Mesothelial cell of epicardium (in vitro differentiated cells): Measurements from ENCODE around the gene HOXA5. TPM values are rescaled to one million over a fixed set of nuclear protein-coding genes. Genes with fewer than 3 reads are reported as not detected.

Experiments
- DNase-seq, 2 experiments: peaks; one replicate each; pipeline ENCODE4 v3.0.0; 2021; ENCODE audit warnings: low spot score in 2 of 2; ENCODE audit not compliant: unreplicated experiment in 2 of 2
- H3K27ac Mint-ChIP-seq: 2 replicates; pipeline ENCODE4 v1.8.0; 2021; ENCODE audit warnings: mixed read lengths
- H3K27me3 Mint-ChIP-seq: 2 replicates; pipeline ENCODE4 v1.8.0; 2021; ENCODE audit warnings: low read depth, mixed read lengths
- H3K36me3 Mint-ChIP-seq: 2 replicates; pipeline ENCODE4 v1.8.0; 2021; ENCODE audit warnings: mixed read lengths
- H3K4me1 Mint-ChIP-seq: 2 replicates; pipeline ENCODE4 v1.8.0; 2021; ENCODE audit warnings: mixed read lengths
- H3K4me3 Mint-ChIP-seq: 2 replicates; pipeline ENCODE4 v1.8.0; 2021; ENCODE audit warnings: mild to moderate bottlenecking, moderate library complexity, mixed read lengths
- H3K9me3 Mint-ChIP-seq: 2 replicates; pipeline ENCODE4 v1.8.0; 2021; ENCODE audit warnings: mixed read lengths
- total RNA-seq: library from RNA; stranded (reverse); gene quantifications from 3 replicates; pipeline ENCODE4 v1.2.1, GENCODE V29; 2021
- TF ChIP-seq, protein P1 (sequence below): fragments of 200-600 bp; sonication (generic); IDR thresholded peaks from one replicate; pipeline ENCODE4 v1.5.0; 2021; ENCODE audit warnings: antibody characterized with exemption; ENCODE audit not compliant: unreplicated experiment

HOXA5 gene
- total RNA-seq, 1 donor from 2014 or later, result 133 TPM

DNA sequence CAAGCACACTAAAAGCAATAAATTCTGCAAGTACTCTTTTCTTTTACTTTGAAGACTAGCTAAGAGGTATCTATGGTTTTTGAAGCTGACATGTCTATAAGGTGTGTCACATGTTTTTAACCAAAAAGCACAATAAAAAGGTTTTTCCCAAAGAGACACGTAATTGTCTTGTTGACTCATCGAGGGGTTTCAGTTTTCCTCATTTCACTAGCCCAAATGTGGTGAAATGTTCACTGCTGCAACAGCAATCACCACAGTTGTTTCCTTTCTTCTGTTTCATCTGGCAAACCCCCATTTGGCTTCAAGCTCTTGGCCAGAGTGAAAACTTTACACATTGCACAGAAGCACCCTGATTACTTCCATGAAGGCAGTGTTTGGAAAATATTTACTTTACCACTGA, 9.1 kb downstream of the HOXA5 start:
- no peak for DNase-seq
- H3K4me3 Mint-ChIP-seq, result peak overlapping the region; percentile 87
- H3K27me3 Mint-ChIP-seq, result no peaks in the 10 kb centered on the region

DNA sequence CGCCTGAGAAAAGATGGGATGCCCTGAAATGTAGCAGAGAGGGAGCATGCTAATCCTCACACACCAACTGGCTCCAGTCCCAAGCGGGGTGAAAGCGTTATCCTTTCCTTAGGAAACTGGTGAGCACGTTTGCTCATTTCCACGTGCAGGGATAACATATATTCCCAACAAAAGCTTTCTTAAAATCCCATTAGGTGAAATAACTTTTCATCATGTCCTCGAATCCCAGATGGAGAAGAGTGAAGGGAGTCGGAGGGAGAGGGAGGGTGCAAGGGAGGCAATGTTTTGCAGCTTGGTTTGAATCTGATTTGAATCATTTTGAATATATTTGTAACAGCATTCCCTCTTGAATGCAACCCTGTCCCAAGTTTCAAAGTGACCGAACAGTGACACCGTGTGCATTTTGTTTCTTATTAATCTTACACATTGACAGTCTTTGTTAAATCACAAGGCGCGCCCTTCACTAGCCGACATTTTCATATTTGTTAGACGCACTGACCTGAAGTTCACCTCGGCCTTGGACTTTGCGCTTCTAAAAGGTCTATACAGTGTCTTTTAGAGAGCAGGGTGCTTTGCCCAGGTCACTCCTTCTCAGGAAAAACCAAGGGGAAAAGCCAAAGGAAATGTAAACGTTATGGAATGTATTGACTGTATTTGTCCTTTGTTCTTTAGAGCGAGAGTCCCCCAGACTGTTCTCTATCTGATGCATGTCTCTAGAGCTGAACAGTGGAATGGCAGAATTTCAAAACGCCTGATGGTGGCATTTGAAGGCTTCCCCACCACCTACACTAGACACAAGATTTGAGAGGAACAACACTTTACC, 9.9 kb downstream of the HOXA5 start:
- TF ChIP-seq, protein P1, sequence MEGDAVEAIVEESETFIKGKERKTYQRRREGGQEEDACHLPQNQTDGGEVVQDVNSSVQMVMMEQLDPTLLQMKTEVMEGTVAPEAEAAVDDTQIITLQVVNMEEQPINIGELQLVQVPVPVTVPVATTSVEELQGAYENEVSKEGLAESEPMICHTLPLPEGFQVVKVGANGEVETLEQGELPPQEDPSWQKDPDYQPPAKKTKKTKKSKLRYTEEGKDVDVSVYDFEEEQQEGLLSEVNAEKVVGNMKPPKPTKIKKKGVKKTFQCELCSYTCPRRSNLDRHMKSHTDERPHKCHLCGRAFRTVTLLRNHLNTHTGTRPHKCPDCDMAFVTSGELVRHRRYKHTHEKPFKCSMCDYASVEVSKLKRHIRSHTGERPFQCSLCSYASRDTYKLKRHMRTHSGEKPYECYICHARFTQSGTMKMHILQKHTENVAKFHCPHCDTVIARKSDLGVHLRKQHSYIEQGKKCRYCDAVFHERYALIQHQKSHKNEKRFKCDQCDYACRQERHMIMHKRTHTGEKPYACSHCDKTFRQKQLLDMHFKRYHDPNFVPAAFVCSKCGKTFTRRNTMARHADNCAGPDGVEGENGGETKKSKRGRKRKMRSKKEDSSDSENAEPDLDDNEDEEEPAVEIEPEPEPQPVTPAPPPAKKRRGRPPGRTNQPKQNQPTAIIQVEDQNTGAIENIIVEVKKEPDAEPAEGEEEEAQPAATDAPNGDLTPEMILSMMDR, result no peak
- Mint-ChIP-seq H3K27me3 (no peaks in the 10 kb centered on the region), H3K9me3 (no peaks in the 10 kb centered on the region), H3K4me3 (peak overlapping the region; percentile 87), H3K4me1 (peaks cover 84% of the 10 kb centered on the region), H3K36me3 (peaks cover 20% of the 10 kb centered on the region), H3K27ac (peak overlapping the region; percentile 100)
- no peak for DNase-seq

More for the DNA sequence above, 9.1 kb downstream of the HOXA5 start:
- Mint-ChIP-seq H3K36me3 (peaks cover 18% of the 10 kb centered on the region), H3K9me3 (no peaks in the 10 kb centered on the region), H3K4me1 (peaks cover 79% of the 10 kb centered on the region), H3K27ac (peak overlapping the region; percentile 100)
- TF ChIP-seq, protein P1, result no peak

DNA sequence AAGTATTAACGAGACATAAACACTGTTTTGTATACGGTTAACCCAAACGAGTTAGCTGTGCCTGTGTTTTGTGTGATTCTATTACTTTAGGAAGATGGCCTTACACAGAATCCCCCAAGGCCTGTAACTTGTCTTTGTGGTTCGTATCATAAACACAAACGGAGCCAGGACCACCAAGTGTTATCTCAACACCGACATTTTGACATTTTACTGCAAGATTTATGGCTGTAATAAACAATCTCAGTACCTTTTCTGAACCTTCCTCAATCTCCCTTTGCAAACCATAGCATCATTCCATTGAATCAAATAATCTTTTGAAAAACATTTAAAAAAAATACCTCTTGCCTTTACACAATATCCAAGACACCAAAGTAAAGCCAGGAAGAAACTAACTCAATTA, 10.5 kb downstream of the HOXA5 start:
- TF ChIP-seq, protein P1, result no peak

DNA sequence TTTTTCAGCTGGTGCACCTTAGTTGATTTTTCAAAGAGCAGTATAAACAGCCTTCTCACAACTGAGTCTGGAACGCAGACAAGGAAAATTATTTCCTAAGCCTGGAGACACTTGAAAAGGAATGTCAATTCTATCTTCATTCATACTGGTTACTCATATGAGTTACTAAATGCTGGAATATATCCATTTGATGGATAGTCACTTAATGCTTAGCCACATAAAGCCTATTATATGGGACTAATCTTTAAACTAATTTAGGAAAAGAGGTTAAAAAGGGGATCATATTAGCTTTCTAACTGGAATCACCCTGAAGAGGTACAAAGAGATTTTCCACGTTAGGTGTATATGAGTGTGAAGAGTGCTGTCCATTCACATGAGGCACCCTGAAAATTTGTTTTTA, 11.3 kb downstream of the HOXA5 start:
- Mint-ChIP-seq H3K27ac (peak overlapping the region; percentile 99), H3K4me3 (peak overlapping the region; percentile 87)

More for the DNA sequence above, 10.5 kb downstream of the HOXA5 start:
- no peak for DNase-seq
- H3K27me3 Mint-ChIP-seq, result no peaks in the 10 kb centered on the region
- H3K4me1 Mint-ChIP-seq, result peaks cover 84% of the 10 kb centered on the region
- H3K9me3 Mint-ChIP-seq, result no peaks in the 10 kb centered on the region
- peaks cover 17% of the 10 kb centered on the region for H3K36me3 Mint-ChIP-seq
- H3K4me3 Mint-ChIP-seq, result peak overlapping the region; percentile 87
- peak overlapping the region; percentile 100 for H3K27ac Mint-ChIP-seq

DNA sequence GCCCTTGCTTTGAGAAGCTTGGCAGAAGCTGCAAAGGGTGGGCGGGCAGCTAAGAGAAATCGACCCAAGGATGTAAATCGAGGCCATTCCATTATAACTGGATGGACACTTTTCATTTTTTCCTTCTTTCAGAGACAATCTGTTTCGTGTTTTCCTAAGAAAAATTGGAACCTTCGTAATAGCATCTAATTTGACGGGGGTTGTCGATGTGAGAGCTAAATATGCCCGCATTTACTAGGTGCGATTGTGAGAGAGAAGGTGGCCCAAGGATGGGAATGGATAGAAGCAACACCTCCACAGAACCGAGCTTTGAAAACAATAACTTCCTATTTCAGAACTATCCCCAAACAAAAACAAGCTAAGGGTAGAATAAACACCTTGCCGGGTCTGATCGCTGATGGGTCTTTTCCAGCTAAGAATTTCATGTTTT, 12.1 kb downstream of the HOXA5 start:
- peak overlapping the region; percentile 87 for H3K4me3 Mint-ChIP-seq
- peaks cover 14% of the 10 kb centered on the region for H3K36me3 Mint-ChIP-seq
- no peaks in the 10 kb centered on the region for H3K9me3 Mint-ChIP-seq
- H3K4me1 Mint-ChIP-seq, result peaks cover 84% of the 10 kb centered on the region
- H3K27me3 Mint-ChIP-seq, result no peaks in the 10 kb centered on the region
- TF ChIP-seq, protein P1, result no peak
- no peak for DNase-seq
- H3K27ac Mint-ChIP-seq, result peak overlapping the region; percentile 99

More for the DNA sequence above, 11.3 kb downstream of the HOXA5 start:
- Mint-ChIP-seq H3K4me1 (peaks cover 84% of the 10 kb centered on the region), H3K9me3 (no peaks in the 10 kb centered on the region), H3K36me3 (peaks cover 14% of the 10 kb centered on the region), H3K27me3 (no peaks in the 10 kb centered on the region)
- TF ChIP-seq, protein P1, result no peak
- no peak for DNase-seq
